Osteocyte (in vitro differentiated cells): ENCODE measurements around the gene SLC17A9. TPM values are rescaled to one million over a fixed set of nuclear protein-coding genes. Genes with fewer than 3 reads are reported as not detected.

Experiments
- DNase-seq: peaks from one replicate; pipeline ENCODE4 v3.0.0; 2021; ENCODE audit warnings: mixed read lengths; ENCODE audit not compliant: unreplicated experiment; ENCODE audit errors: extremely low spot score
- H3K27ac Mint-ChIP-seq: one replicate; pipeline ENCODE4 v1.8.0; 2021; ENCODE audit warnings: mild to moderate bottlenecking, mixed read lengths; ENCODE audit not compliant: unreplicated experiment
- H3K27me3 Mint-ChIP-seq: one replicate; pipeline ENCODE4 v1.8.0; 2021; ENCODE audit warnings: mixed read lengths; ENCODE audit not compliant: unreplicated experiment
- H3K36me3 Mint-ChIP-seq: one replicate; pipeline ENCODE4 v1.8.0; 2021; ENCODE audit warnings: mixed read lengths; ENCODE audit not compliant: unreplicated experiment
- H3K4me1 Mint-ChIP-seq: one replicate; pipeline ENCODE4 v1.8.0; 2021; ENCODE audit warnings: mixed read lengths; ENCODE audit not compliant: unreplicated experiment
- H3K4me3 Mint-ChIP-seq: one replicate; pipeline ENCODE4 v1.8.0; 2021; ENCODE audit warnings: mild to moderate bottlenecking, moderate library complexity, mixed read lengths; ENCODE audit not compliant: unreplicated experiment
- H3K9me3 Mint-ChIP-seq: one replicate; pipeline ENCODE4 v1.8.0; 2021; ENCODE audit warnings: mixed read lengths; ENCODE audit not compliant: unreplicated experiment
- total RNA-seq: library from RNA; stranded (reverse); gene quantifications from 2 replicates; pipeline ENCODE4 v1.2.1, GENCODE V29; 2021
- TF ChIP-seq, protein P1 (sequence below): fragments of 200-600 bp; sonication (generic); IDR thresholded peaks from 2 replicates; pipeline ENCODE4 v1.5.0; 2021; ENCODE audit warnings: antibody characterized with exemption, mild to moderate bottlenecking, moderate library complexity

The SLC17A9 gene
- total RNA-seq, 1 donor from 2014 or later = not detected

DNA sequence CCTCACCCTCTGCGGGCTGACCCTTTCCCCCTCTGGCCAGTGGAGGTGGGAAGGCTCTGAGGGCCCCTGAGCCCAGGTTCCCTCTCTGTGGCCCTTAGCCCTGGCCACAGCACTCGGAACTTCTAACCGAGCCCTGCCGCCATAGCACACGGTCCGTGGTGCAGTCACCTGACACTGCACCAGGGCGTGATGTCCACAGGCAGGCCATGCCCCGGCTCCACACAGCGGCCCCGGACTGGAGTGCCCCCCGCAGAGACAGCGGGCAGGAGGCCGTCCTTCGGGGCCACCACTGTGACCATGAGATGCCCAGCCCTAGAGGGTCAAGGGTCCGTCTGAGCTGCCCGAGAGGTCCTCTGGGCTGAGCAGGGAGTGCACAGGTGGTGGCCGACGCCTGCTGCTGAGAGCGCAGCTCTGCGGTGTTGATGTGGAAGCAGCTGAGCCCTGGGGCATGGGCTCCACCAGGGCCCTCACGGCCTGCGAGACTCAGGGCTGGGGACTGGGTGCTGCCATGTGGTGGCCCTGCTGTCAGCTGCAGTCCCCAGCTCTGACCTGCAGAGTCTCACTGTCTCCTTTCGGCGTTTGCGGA lies 65.4 kb downstream of the SLC17A9 start:
- Mint-ChIP-seq H3K4me3 (no peak overlapping the region), H3K27me3 (peaks cover 34% of the 10 kb centered on the region), H3K9me3 (peaks cover 8% of the 10 kb centered on the region), H3K36me3 (peaks cover 2% of the 10 kb centered on the region), H3K4me1 (peaks cover 6% of the 10 kb centered on the region), H3K27ac (no peak overlapping the region)
- no peak for DNase-seq
- TF ChIP-seq, protein P1, sequence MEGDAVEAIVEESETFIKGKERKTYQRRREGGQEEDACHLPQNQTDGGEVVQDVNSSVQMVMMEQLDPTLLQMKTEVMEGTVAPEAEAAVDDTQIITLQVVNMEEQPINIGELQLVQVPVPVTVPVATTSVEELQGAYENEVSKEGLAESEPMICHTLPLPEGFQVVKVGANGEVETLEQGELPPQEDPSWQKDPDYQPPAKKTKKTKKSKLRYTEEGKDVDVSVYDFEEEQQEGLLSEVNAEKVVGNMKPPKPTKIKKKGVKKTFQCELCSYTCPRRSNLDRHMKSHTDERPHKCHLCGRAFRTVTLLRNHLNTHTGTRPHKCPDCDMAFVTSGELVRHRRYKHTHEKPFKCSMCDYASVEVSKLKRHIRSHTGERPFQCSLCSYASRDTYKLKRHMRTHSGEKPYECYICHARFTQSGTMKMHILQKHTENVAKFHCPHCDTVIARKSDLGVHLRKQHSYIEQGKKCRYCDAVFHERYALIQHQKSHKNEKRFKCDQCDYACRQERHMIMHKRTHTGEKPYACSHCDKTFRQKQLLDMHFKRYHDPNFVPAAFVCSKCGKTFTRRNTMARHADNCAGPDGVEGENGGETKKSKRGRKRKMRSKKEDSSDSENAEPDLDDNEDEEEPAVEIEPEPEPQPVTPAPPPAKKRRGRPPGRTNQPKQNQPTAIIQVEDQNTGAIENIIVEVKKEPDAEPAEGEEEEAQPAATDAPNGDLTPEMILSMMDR = no peak

Other genes starting within 250 kb of the SLC17A9 start
- 0.11 and 0.16 TPM in 2 replicates for gene NTSR1, start 243.9 kb upstream of the SLC17A9 start, total RNA-seq
- gene MRGBP, start 156.2 kb upstream of the SLC17A9 start, total RNA-seq = 11.2 and 11.4 TPM in 2 replicates
- gene OGFR, start 147.9 kb upstream of the SLC17A9 start, total RNA-seq = 47.2 and 48.9 TPM in 2 replicates
- gene COL9A3, start 135.7 kb upstream of the SLC17A9 start, total RNA-seq = 1.7 and 1.8 TPM in 2 replicates
- 12.2 and 12.8 TPM in 2 replicates for gene TCFL5, start 90.9 kb upstream of the SLC17A9 start, total RNA-seq
- 53.6 and 54.7 TPM in 2 replicates for gene DIDO1, start 26.2 kb upstream of the SLC17A9 start, total RNA-seq
- 33.5 and 35.8 TPM in 2 replicates for gene GID8, start 14.6 kb upstream of the SLC17A9 start, total RNA-seq
- not detected in 2 replicates for gene BHLHE23, start 54.3 kb downstream of the SLC17A9 start, total RNA-seq